ENCODE results near the gene PRRX2.

GRCh38 chr9:129740666-129741464, 75.4 kb downstream of the PRRX2 start:
- TF ChIP-seq CTCF (conservative IDR thresholded peaks at IDR 0.05 in 1 of 2, IDR thresholded peaks at IDR 0.05 in 1 of 2; ENCODE audit: extremely low read depth in 1 of 2, insufficient read depth in 1 of 2, low read depth in 1 of 2, low read length in 2 of 2) (no peak), EZH2 (IDR thresholded peaks at IDR 0.05; ENCODE audit: borderline replicate concordance, low read length) (no peak)

Data from mammary epithelial cell (primary cell).